Duodenal mucosa (tissue), 2 donors: Measurements from ENCODE around the gene IRX4.

Experiments used
- H3K27ac ChIP-seq: one replicate; pipeline ENCODE4 v1.7.0; 2013; ENCODE audit warnings: low read depth, low read length
- H3K27me3 ChIP-seq, 2 donors: one replicate each; pipeline ENCODE4 v1.7.0; 2013; ENCODE audit warnings: low read length in 2 of 2, control low read depth in 1 of 2; ENCODE audit not compliant: insufficient read depth in 2 of 2, control insufficient read depth in 1 of 2
- H3K36me3 ChIP-seq, 2 donors: one replicate each; pipeline ENCODE4 v1.7.0; 2013; ENCODE audit warnings: low read length in 2 of 2, control low read depth in 1 of 2; ENCODE audit not compliant: insufficient read depth in 2 of 2, control insufficient read depth in 1 of 2
- H3K4me1 ChIP-seq, 2 donors: one replicate each; pipeline ENCODE4 v1.7.0; 2013; ENCODE audit warnings: low read length in 2 of 2, control low read depth in 1 of 2; ENCODE audit not compliant: insufficient read depth in 2 of 2, control insufficient read depth in 1 of 2
- H3K4me3 ChIP-seq, 2 donors: one replicate each; pipeline ENCODE4 v1.7.0; 2013; ENCODE audit warnings: low read length in 2 of 2, low read depth in 1 of 2
- H3K9ac ChIP-seq, 2 donors: one replicate each; pipeline ENCODE4 v1.7.0; 2013; ENCODE audit warnings: low read length in 2 of 2, low read depth in 1 of 2
- H3K9me3 ChIP-seq, 2 donors: one replicate each; pipeline ENCODE4 v1.7.0; 2013; ENCODE audit warnings: low read length in 2 of 2, control low read depth in 1 of 2; ENCODE audit not compliant: control insufficient read depth in 1 of 2

IRX4 gene

DNA sequence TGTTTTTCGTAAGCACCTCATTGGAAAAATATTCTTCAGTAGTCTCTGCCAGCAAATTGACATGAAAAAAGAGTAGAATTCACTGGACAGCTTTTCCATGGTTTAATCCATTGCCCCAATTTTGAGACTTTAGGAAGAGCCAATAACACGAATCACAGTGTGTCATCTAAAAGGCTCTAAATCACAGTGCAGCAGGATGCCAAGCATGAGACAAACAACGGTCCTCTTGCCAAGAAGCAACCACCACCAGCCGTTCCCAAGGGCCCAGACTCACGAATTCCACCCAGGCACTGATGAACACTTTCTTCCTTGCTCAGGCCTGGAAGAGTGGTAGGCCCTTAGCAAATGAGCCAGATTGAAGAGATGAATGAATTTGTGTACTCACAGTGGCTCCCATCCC, 18.3 kb upstream of the IRX4 start:
- Histone ChIP-seq H3K27me3 (peaks cover 0 to 11% of the 10 kb centered on the region in 2 donors), H3K4me3 (no peak overlapping the region), H3K4me1 (no peaks in the 10 kb centered on the region), H3K27ac (no peak overlapping the region), H3K9me3 (peaks cover 2 to 6% of the 10 kb centered on the region in 2 donors), H3K36me3 (no peaks in the 10 kb centered on the region), H3K9ac (no peak overlapping the region)

DNA sequence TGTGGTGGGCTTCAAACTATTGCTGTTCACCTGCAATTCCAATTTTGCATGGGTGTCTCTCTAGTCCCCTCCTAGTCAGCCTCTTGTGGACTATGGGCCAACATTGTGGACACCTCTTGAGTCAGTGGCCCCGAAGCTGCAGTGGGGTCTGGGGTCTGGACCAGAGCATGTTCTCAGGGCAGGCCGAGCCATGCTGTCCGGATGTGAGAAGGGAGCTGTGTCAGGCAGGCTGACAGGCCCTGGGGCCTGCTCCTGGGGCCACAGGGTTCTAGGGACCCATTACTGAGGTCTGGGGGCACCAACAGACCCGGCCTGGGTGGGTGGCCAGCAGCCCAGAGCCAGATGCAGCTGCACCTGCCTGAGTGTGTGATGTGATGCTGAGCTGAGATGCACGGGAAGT, 16.5 kb upstream of the IRX4 start:
- Histone ChIP-seq H3K4me1 (no peaks in the 10 kb centered on the region), H3K9ac (no peak overlapping the region), H3K4me3 (no peak overlapping the region), H3K27ac (no peak overlapping the region), H3K36me3 (no peaks in the 10 kb centered on the region), H3K9me3 (no peaks in the 10 kb centered on the region), H3K27me3 (peaks cover 5 to 18% of the 10 kb centered on the region in 2 donors)

DNA sequence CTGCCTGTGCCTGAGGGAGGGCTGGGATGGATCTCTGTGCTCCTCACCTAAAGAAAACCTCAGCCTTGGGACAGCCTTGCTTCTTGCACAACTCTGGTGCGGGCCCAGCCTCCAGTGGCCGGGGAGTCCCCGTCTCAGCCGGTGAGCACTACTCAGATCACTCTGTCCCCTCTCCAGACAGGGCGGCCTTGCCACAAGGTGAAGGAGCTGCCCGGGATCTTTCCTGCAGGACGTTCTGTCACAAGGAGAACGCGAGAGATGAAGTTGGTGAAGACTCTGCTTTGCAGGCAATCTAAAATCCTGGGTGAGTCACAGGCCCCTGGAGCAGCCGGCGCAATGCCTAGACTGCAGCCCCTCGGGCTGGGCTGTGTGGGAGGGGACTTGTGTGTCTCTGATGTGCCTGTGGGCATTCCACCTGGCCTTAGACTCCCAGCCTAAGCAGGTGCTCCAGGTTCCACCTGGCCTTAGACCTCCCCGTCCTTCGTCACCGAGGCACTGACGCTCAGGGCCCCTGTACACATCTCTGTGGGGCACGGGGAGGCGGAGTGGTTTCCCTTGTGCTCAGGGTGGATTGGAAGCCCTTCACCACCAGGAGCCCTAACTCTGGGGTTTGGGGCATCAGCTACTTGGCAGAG, 15.2 kb upstream of the IRX4 start:
- Histone ChIP-seq H3K4me3 (no peak overlapping the region), H3K9ac (no peak overlapping the region), H3K27me3 (peaks cover 5 to 26% of the 10 kb centered on the region in 2 donors), H3K36me3 (no peaks in the 10 kb centered on the region), H3K9me3 (no peaks in the 10 kb centered on the region), H3K4me1 (no peaks in the 10 kb centered on the region), H3K27ac (no peak overlapping the region)

DNA sequence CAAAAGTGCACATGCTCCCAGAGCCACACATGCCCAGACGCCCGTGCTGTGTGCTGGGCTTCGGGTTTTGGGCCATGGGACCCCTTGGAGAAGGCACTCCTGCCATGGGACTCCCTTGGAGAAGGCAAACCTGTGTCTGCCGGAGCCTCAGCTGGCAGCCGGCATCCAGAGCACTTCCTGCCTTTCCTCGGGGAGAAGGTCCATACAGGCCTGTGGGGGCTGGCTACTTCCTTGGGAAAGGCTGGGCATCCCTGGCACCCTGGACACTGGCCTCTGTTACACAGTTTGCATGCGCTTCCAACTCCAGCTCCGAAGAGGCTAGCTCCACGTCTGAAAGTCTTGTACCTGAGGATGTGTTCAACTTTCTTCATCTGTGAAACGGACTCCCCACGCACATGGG, 14.7 kb upstream of the IRX4 start:
- H3K9me3 ChIP-seq = no peaks in the 10 kb centered on the region
- H3K36me3 ChIP-seq = no peaks in the 10 kb centered on the region
- no peak overlapping the region for H3K4me3 ChIP-seq
- no peak overlapping the region for H3K27ac ChIP-seq
- no peaks in the 10 kb centered on the region for H3K4me1 ChIP-seq
- peaks cover 5 to 30% of the 10 kb centered on the region in 2 donors for H3K27me3 ChIP-seq
- H3K9ac ChIP-seq = no peak overlapping the region

DNA sequence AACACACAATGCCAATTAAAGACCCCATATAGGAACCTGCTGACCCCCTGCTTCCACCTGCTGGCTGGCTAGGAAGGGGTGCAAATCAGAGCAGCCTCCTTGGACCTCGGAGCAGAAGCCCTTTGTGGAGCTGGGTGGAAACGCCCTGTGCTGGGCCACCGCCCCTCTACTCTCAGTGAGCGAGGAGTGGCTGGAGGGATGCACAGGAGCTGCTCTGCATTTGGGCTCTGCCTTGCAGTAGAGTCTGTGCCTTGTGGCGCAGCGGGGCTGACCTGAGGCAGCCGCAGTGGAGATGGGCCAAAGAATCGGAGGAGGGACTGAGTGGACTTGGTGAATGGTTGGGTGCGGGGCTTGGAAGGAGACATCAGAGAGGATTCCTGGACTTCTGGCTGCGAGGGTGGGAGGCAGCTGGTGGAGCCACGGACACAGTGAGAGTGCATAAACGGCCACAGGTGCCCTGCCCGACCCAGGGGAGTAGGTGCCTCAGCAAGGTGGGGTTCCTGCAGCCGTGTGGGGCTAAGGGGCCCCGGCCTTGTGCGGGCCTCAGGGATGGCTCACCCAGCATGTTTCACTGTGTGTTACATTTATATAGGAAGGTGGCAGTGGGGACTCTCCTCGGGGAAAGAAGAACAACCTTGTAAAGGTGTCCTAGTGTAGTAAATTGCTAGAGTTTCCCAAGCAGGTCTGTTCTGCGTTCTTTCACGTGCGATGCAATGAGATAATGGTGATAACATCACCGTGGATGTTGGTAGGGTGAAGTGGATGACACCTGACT, 14.1 kb upstream of the IRX4 start:
- Histone ChIP-seq H3K4me3 (no peak overlapping the region), H3K9ac (no peak overlapping the region), H3K9me3 (no peaks in the 10 kb centered on the region), H3K36me3 (no peaks in the 10 kb centered on the region), H3K27ac (no peak overlapping the region), H3K4me1 (no peaks in the 10 kb centered on the region), H3K27me3 (peaks cover 5 to 27% of the 10 kb centered on the region in 2 donors)

DNA sequence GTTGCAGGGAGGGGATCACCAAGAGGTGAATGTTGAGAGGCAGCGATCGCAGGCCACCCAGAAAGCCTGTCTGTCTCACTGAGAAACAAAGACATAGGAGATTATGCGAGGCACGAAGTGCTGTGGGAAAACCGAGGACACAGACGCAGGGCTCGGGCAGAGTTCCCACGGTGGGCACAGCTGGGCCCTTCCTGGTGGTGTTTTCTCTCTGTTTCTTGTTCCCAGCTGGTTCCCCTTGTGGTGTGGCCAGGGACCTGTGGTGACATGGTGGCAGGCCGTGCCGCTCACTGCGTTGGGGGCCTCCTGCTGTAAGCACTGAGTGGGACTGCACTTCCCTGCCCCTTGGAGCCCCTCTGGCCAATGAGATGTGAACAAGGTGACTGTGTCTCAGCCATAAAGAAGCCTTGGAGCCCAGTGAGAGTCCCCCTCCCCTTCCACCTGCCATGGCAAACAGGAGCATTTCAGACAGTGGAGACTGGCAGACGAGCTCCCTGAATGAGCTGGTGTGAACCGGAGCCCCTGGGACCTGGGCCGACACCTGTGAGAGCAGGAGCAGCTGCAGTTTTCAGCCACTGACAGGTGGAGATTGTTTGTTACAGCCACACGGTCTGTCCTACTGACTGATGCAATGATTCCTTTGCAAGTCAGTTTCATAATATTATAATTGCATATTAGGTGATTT, 13.2 kb upstream of the IRX4 start:
- H3K27ac ChIP-seq = no peak overlapping the region
- H3K36me3 ChIP-seq = no peaks in the 10 kb centered on the region
- H3K27me3 ChIP-seq = peaks cover 7 to 27% of the 10 kb centered on the region in 2 donors
- H3K9ac ChIP-seq = no peak overlapping the region
- H3K4me3 ChIP-seq = no peak overlapping the region
- H3K9me3 ChIP-seq = no peaks in the 10 kb centered on the region
- no peaks in the 10 kb centered on the region for H3K4me1 ChIP-seq

DNA sequence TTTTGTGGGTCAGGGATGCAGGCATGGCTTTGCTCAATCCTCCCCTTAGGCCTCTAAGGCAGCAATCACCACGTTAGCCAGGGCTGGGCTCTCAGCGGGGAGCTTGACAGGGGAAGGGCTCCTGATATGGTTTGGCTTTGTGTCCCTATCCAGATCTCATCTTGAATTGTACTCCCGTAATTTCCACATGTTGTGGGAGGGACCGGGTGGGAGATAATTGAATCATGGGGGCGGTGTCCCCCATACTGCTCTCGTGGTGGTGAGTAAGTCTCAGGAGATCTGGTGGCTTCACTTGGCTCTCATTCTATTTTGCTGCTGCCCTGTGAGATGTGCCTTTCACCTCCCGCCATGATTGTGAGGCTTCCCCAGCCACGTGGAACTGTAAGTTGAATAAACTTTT, 11.5 kb upstream of the IRX4 start:
- Histone ChIP-seq H3K4me1 (no peaks in the 10 kb centered on the region), H3K9ac (no peak overlapping the region), H3K27me3 (peaks cover 23 to 29% of the 10 kb centered on the region in 2 donors)

DNA sequence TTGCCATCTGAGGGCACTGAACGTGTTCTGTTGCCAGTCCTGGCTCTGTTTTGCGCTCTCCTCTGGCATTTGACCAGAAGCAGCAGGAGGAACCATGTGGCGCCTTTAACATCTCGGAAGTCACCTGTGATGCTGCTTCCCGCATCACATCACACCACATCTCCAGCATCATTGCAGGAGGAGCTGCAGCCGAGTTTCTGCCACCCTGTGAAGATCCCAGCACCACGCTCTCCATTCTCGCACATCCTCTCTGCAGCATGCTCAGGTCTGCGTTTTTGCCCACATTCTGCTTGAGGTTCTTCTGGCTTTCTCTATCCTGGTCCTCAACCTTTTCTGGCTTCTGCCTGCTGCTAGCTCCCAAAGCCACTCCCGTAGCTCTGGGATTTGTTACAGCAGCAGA, 11.0 kb upstream of the IRX4 start:
- Histone ChIP-seq H3K27me3 (peaks cover 28 to 34% of the 10 kb centered on the region in 2 donors), H3K4me3 (no peak overlapping the region), H3K9ac (no peak overlapping the region), H3K9me3 (no peaks in the 10 kb centered on the region), H3K36me3 (no peaks in the 10 kb centered on the region), H3K4me1 (no peaks in the 10 kb centered on the region), H3K27ac (no peak overlapping the region)

More for the DNA sequence above, 11.5 kb upstream of the IRX4 start:
- Histone ChIP-seq H3K27ac (no peak overlapping the region), H3K4me3 (no peak overlapping the region), H3K36me3 (no peaks in the 10 kb centered on the region), H3K9me3 (no peaks in the 10 kb centered on the region)

DNA sequence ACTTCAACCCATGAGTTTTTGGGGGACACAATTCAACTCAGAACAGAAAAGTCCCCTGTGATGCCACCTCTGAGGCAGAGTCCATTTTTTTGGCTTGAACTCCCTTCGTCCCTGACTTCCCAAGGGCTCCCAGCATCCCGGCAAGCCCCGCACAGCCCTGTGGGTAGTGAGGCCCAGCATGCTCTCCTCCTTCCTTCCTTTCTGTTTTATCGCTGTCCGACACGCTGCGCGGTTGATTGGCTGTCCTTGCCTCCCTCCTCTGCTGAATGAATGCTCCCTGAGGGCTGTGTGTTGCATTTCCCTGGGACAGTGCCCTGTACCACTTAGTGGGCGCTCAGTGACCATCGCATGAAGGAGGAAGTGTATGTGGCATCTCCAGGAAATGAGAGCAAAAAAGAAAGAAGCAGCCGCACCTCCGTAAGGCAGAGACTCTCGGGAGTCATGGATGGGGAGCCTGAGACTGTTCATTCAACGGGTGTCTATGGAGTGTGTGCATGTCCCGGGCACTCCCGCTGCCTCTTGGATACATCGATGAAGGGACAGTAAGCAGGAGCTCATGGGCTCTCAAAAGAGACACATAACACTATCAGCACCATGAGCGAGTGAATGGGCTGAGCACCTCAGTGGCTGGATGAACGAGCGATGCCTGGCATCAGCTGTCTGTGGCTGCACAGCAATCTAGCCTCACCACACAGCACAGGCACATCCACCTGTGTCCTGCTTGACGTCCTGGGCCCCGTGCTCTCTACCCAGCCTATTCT, 10.1 kb upstream of the IRX4 start:
- Histone ChIP-seq H3K27me3 (peaks cover 37 to 39% of the 10 kb centered on the region in 2 donors), H3K9me3 (no peaks in the 10 kb centered on the region), H3K4me1 (no peaks in the 10 kb centered on the region), H3K27ac (no peak overlapping the region), H3K36me3 (no peaks in the 10 kb centered on the region), H3K4me3 (no peak overlapping the region), H3K9ac (no peak overlapping the region)

DNA sequence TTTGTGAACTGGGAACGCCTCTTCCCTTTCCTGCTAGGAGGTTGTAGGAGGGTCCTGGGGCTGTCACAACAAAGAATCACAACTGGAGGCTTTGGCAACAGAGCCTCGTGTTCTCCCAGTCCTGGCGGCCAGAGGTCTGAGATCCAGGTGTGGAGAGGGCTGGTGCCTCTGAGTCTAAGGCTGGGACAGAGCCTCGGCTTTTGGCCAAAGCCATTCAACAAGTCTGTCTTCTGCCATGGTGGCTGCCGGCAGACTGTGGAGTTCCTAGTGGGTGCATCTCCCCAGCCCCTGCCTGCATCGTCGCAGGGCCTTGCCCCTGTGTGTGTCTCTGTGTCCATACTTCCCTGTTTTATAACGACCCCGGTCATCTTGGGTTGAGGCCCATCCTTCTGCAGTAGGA, 9.5 kb upstream of the IRX4 start:
- H3K9ac ChIP-seq = no peak overlapping the region
- H3K27ac ChIP-seq = no peak overlapping the region
- peaks cover 38 to 44% of the 10 kb centered on the region in 2 donors for H3K27me3 ChIP-seq
- no peaks in the 10 kb centered on the region for H3K36me3 ChIP-seq
- H3K4me3 ChIP-seq = no peak overlapping the region
- no peaks in the 10 kb centered on the region for H3K4me1 ChIP-seq
- no peaks in the 10 kb centered on the region for H3K9me3 ChIP-seq
